Measurements from ENCODE around the gene CELSR1. TPM values are rescaled to one million over a fixed set of nuclear protein-coding genes. Genes with fewer than 3 reads are reported as not detected.

CELSR1 gene
- total RNA-seq, 1 experiment from 2014 or later, result 33.2 TPM

GRCh38 chr22:46490538-46490937, 46.9 kb downstream of the CELSR1 start:
- no peak for TF ChIP-seq CTCF (IDR thresholded peaks at IDR 0.05; ENCODE audit: insufficient read depth in 1 of 2, low read depth in 1 of 2, low read length in 1 of 2, severe bottlenecking in 1 of 2, unreplicated experiment in 1 of 2)
- BruUV-seq (replicated peaks), result no TSS peak
- H3K9me3 ChIP-seq, result no peaks in the 10 kb centered on the region
- DNase-seq, result no peak
- Mint-ChIP-seq H3K27ac (ENCODE audit: unreplicated experiment) (no peak overlapping the region), H3K4me1 (ENCODE audit: low read depth, unreplicated experiment) (peaks cover under 1% of the 10 kb centered on the region), H3K27me3 (ENCODE audit: insufficient read depth, unreplicated experiment) (no peaks in the 10 kb centered on the region), H3K9me3 (ENCODE audit: unreplicated experiment) (no peaks in the 10 kb centered on the region), H3K36me3 (ENCODE audit: insufficient read depth, unreplicated experiment) (peaks cover 8% of the 10 kb centered on the region), H3K4me3 (ENCODE audit: unreplicated experiment) (no peak overlapping the region)
- ChIA-PET CTCF (no interaction called here), POLR2A (no interaction called here)
- no peaks in the 10 kb centered on the region for H3K27me3 ChIP-seq (replicated peaks; ENCODE audit: control insufficient read depth, insufficient read depth, low read length)
- intact Hi-C loops (cut with micrococcal nuclease; ENCODE audit: unreplicated experiment), result no loop called here
- H3K36me3 ChIP-seq (ENCODE audit: control insufficient read depth, insufficient read depth, low read length), result no peaks in the 10 kb centered on the region
- peaks cover under 1% of the 10 kb centered on the region for H3K4me1 ChIP-seq
- no peak overlapping the region for H3K4me3 ChIP-seq (ENCODE audit: low read depth, low read length)

- CTCF ChIA-PET, result no interaction called here
Observed at GRCh38 chr22:46486996-46487717, 50.3 kb downstream of the CELSR1 start.

DNA sequence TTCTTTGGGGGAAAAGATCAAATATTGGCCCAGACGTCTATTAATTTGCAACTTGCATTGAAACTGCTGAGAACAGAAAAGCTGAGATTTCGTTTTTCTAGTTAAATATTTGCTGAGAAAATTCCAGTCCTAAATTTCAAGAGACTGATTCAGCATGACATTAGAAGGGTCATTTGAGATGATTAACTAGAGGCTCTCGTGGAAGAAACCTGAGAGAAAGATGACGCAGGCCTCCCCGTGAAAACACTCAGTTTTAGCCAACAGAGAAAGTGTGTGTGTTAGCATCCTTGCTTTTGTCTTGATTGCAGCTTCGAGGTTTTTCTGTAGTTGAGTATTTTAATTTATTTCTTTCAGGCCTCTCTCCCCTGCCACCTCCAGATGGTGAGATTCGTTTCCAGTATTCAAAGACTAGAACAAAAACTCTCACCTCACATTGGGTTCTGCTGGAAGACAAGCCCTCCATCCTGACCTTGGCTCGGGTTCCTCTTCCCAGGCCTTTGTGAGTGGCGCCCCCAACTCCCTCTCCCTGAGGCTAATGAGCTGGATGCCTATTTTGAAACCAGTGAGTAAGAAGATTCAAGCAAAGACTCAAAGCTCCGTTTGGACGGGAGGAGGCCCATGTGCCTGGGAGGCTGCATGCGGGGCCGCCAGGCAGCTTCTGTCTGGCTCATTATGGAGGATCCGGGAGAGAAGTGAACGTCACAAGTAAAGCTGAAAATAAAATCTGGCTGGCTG, 52.4 kb downstream of the CELSR1 start:
- POLR2A ChIA-PET, result no interaction called here
- peak overlapping the region; percentile 32 for H3K27ac Mint-ChIP-seq (ENCODE audit: unreplicated experiment)

More at GRCh38 chr22:46486996-46487717, 50.3 kb downstream of the CELSR1 start:
- Histone ChIP-seq H3K36me3 (ENCODE audit: control insufficient read depth, insufficient read depth, low read length) (no peaks in the 10 kb centered on the region), H3K9me3 (no peaks in the 10 kb centered on the region), H3K4me3 (ENCODE audit: low read depth, low read length) (no peak overlapping the region), H3K4me1 (peaks cover 16% of the 10 kb centered on the region), H3K27me3 (replicated peaks; ENCODE audit: control insufficient read depth, insufficient read depth, low read length) (no peaks in the 10 kb centered on the region)
- no peaks in the 10 kb centered on the region for H3K36me3 Mint-ChIP-seq (ENCODE audit: insufficient read depth, unreplicated experiment)
- POLR2A ChIA-PET, result no interaction called here
- no peak for DNase-seq
- H3K4me1 Mint-ChIP-seq (ENCODE audit: low read depth, unreplicated experiment), result peaks cover 7% of the 10 kb centered on the region
- no peak overlapping the region for H3K27ac Mint-ChIP-seq (ENCODE audit: unreplicated experiment)
- no peaks in the 10 kb centered on the region for H3K27me3 Mint-ChIP-seq (ENCODE audit: insufficient read depth, unreplicated experiment)
- no peak for TF ChIP-seq CTCF (IDR thresholded peaks at IDR 0.05; ENCODE audit: insufficient read depth in 1 of 2, low read depth in 1 of 2, low read length in 1 of 2, severe bottlenecking in 1 of 2, unreplicated experiment in 1 of 2)
- H3K9me3 Mint-ChIP-seq (ENCODE audit: unreplicated experiment), result no peaks in the 10 kb centered on the region
- intact Hi-C loops (cut with micrococcal nuclease; ENCODE audit: unreplicated experiment), result no loop called here
- no TSS peak for BruUV-seq (replicated peaks)
- H3K4me3 Mint-ChIP-seq (ENCODE audit: unreplicated experiment), result no peak overlapping the region

More for the DNA sequence above, 52.4 kb downstream of the CELSR1 start:
- CTCF ChIA-PET, result no interaction called here
- Histone ChIP-seq H3K4me3 (ENCODE audit: low read depth, low read length) (no peak overlapping the region), H3K27me3 (replicated peaks; ENCODE audit: control insufficient read depth, insufficient read depth, low read length) (no peaks in the 10 kb centered on the region), H3K36me3 (ENCODE audit: control insufficient read depth, insufficient read depth, low read length) (no peaks in the 10 kb centered on the region), H3K9me3 (no peaks in the 10 kb centered on the region), H3K4me1 (peaks cover 16% of the 10 kb centered on the region)
- Mint-ChIP-seq H3K4me1 (ENCODE audit: low read depth, unreplicated experiment) (peaks cover 7% of the 10 kb centered on the region), H3K36me3 (ENCODE audit: insufficient read depth, unreplicated experiment) (no peaks in the 10 kb centered on the region), H3K9me3 (ENCODE audit: unreplicated experiment) (no peaks in the 10 kb centered on the region), H3K4me3 (ENCODE audit: unreplicated experiment) (peak overlapping the region; percentile 5), H3K27me3 (ENCODE audit: insufficient read depth, unreplicated experiment) (no peaks in the 10 kb centered on the region)
- TF ChIP-seq CTCF (IDR thresholded peaks at IDR 0.05; ENCODE audit: insufficient read depth in 1 of 2, low read depth in 1 of 2, low read length in 1 of 2, severe bottlenecking in 1 of 2, unreplicated experiment in 1 of 2), result no peak
- intact Hi-C loops (cut with micrococcal nuclease; ENCODE audit: unreplicated experiment), result loop anchor here (2.0 to 5.0 kb wide), 2 partner anchors 44 to 57 kb away; no protein-coding TSS in a partner anchor
- BruUV-seq (replicated peaks), result no TSS peak
- DNase-seq, result no peak
